PFSK-1 (cell line): Measurements from ENCODE around the gene GNPAT.

ENCODE experiments used
- FOXP2 ChIP-seq: optimal IDR thresholded peaks from 2 replicates; pipeline ENCODE3; 2011; ENCODE audit warnings: borderline replicate concordance, control low read depth, inconsistent platforms; ENCODE audit not compliant: insufficient read depth; ENCODE audit errors: extremely low read length, extremely low read depth
- POLR2AphosphoS5 ChIP-seq: IDR thresholded peaks from 2 replicates; pipeline ENCODE4 v1.6.1; 2012; ENCODE audit warnings: low read depth, mild to moderate bottlenecking, control low read depth, low read length, moderate library complexity
- SIN3A ChIP-seq: IDR thresholded peaks from 2 replicates; pipeline ENCODE4 v1.6.1; 2012; ENCODE audit warnings: mild to moderate bottlenecking, low read length, moderate library complexity, borderline replicate concordance; ENCODE audit not compliant: insufficient read depth
- TF ChIP-seq, protein P1 (sequence below), 2 experiments: IDR thresholded peaks; 2 replicates each; pipeline versions ENCODE4 v1.6.1 to v1.8.0; 2011 to 2012; ENCODE audit warnings: low read depth in 2 of 2, low read length in 2 of 2, control low read depth in 1 of 2, inconsistent platforms in 1 of 2, mild to moderate bottlenecking in 1 of 2, moderate library complexity in 1 of 2; ENCODE audit not compliant: insufficient read depth in 1 of 2

DNA sequence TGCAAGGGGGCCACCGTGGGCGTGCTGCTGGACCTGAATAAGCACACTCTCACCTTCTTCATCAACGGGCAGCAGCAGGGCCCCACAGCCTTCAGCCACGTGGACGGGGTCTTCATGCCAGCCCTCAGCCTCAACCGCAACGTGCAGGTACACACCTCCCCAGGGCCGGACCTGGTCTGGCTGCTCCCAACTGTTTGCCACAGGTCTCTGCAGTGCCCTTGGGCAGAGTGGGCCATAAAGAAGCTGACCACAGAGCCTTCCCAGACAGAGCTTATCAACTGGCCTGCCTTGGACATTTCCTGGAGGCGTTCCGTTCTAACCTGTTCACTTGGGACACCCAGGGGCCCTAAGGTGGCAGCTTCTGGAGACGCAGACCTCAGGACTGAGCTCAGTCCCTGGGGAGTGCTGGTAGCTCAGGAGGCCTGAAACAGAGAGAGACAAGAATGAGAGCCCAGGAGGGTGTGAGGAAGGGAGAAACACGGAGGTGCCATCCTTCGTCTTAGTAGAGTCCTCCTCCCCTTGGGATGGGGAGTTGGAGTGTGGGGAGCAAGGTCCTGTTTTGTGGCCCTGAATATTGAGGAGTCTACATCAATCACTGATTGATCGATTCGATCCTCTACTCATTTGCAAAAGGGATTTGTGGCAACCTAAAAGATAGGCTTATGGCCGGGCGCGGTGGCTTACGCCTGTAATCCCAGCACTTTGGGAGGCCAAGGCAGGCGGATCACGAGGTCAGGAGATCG lies 27.0 kb upstream of the GNPAT start:
- TF ChIP-seq POLR2AphosphoS5 (no peak), FOXP2 (no peak), SIN3A (no peak)
- TF ChIP-seq, protein P1, sequence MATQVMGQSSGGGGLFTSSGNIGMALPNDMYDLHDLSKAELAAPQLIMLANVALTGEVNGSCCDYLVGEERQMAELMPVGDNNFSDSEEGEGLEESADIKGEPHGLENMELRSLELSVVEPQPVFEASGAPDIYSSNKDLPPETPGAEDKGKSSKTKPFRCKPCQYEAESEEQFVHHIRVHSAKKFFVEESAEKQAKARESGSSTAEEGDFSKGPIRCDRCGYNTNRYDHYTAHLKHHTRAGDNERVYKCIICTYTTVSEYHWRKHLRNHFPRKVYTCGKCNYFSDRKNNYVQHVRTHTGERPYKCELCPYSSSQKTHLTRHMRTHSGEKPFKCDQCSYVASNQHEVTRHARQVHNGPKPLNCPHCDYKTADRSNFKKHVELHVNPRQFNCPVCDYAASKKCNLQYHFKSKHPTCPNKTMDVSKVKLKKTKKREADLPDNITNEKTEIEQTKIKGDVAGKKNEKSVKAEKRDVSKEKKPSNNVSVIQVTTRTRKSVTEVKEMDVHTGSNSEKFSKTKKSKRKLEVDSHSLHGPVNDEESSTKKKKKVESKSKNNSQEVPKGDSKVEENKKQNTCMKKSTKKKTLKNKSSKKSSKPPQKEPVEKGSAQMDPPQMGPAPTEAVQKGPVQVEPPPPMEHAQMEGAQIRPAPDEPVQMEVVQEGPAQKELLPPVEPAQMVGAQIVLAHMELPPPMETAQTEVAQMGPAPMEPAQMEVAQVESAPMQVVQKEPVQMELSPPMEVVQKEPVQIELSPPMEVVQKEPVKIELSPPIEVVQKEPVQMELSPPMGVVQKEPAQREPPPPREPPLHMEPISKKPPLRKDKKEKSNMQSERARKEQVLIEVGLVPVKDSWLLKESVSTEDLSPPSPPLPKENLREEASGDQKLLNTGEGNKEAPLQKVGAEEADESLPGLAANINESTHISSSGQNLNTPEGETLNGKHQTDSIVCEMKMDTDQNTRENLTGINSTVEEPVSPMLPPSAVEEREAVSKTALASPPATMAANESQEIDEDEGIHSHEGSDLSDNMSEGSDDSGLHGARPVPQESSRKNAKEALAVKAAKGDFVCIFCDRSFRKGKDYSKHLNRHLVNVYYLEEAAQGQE (IDR thresholded peaks at IDR 0.05; ENCODE audit: insufficient read depth in 1 of 2, low read depth in 2 of 2, low read length in 2 of 2), result no peak
